ENCODE results near the gene PRDM16. TPM values are rescaled to one million over a fixed set of nuclear protein-coding genes. Genes with fewer than 3 reads are reported as not detected.

The PRDM16 gene
- total RNA-seq, 1 donor from 2014 or later = 12.8 TPM

- ATAC-seq = peak; percentile 49
- no peak for DNase-seq (ENCODE audit: missing footprints)
- intact Hi-C loops (cut with DNase I) = no loop called here
Measured at GRCh38 chr1:3126756-3127678, 58.0 kb downstream of the PRDM16 start.

DNA sequence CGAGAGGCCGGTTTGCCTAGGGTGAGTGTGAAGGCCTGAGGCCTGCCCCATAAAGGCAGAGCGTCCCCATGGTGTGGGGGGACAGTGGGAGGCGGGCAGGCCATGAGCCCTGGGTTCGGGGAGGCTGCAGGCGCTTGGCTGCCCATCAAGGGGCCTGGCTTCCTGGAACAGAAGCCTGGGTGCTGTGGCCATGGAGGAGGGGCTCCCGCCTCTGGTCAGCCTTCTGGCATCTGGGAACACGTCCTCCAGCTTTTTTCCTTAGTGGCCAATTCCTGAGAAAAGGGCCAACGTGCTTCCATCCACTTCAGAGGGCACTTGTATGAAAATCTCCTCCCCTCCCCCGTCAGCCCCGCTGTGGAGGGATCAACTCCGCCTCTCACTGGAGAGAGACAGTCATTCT is 58.7 kb downstream of the PRDM16 start:
- ATAC-seq (no peak), DNase-seq (ENCODE audit: missing footprints) (no peak)
- intact Hi-C loops (cut with DNase I) = no loop called here

GRCh38 chr1:3128431-3129132 is 59.6 kb downstream of the PRDM16 start:
- DNase-seq (ENCODE audit: missing footprints) (no peak), ATAC-seq (no peak)
- intact Hi-C loops (cut with DNase I) = no loop called here

- no peak for ATAC-seq
- DNase-seq (ENCODE audit: missing footprints) = no peak
- intact Hi-C loops (cut with DNase I) = no loop called here
Measured at GRCh38 chr1:3129133-3129490, 60.1 kb downstream of the PRDM16 start.

GRCh38 chr1:3130268-3130667 is 61.3 kb downstream of the PRDM16 start:
- intact Hi-C loops (cut with DNase I) = no loop called here
- DNase-seq (ENCODE audit: missing footprints) = no peak
- no peak for ATAC-seq

DNA sequence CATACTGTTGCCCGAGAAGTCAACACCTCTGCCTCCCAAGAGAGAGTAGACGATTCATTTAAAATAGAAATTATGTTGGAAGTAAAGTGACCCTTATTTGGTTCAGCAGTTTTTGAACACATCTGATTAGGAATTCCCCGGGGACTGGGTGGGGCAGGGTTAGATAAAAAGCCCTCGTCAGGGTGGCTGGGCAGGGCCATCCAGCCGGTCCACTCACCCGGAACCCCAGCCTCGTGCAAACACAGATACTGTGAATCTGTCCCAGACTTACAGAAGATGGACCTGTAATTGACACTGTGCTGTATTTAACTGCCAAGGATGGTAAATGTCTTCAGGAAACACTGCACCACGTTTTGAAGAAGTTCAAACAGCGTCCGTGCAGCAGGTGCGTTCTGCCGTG is 63.7 kb downstream of the PRDM16 start:
- ATAC-seq (no peak), DNase-seq (ENCODE audit: missing footprints) (no peak)
- intact Hi-C loops (cut with DNase I) = loop anchor here (2.0 kb wide), 1 partner anchor 52 kb away; no protein-coding TSS in a partner anchor

GRCh38 chr1:3133686-3134085 is 64.7 kb downstream of the PRDM16 start:
- intact Hi-C loops (cut with DNase I) = loop anchor here (2.0 kb wide), 1 partner anchor 53 kb away; no protein-coding TSS in a partner anchor
- DNase-seq (ENCODE audit: missing footprints) = no peak
- ATAC-seq = no peak

DNA sequence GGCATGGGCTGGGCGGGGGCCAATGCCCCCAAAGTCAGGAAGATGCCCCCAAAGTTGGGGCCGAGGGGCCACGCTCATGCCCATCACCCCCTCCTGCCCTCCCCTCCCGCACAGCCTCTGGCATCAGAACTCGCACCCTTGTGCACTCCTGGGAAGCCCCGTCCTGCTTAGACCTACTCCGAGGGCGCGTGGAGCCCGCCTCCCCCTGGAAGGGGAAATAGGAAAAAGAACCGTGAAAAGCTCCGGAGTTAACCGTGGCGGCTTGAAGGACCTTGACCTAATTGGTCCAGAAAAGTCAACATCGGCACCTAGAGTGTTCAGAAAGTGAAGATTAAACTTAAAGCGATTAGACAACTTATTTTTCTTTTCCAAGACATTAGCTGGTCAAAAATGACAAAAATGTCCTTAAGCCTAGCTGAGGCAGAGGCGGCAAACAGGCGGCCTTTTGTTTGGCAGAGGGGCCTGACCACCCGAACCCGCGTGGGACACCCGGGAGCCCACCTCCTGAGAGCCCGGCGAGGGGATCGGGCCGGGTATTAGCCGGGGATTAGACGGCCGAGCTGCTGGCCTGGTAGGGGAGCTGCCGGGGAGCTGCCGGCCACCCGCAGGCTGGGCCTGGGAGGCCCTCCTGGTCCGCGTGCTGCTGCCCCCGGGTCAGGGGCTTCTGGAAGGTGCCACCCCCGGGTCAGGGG is 65.5 kb downstream of the PRDM16 start:
- intact Hi-C loops (cut with DNase I) = loop anchor here (5.0 kb wide), 1 partner anchor 38 kb away; no protein-coding TSS in a partner anchor
- DNase-seq (ENCODE audit: missing footprints) = no peak
- no peak for ATAC-seq

GRCh38 chr1:3135073-3135702 is 66.2 kb downstream of the PRDM16 start:
- intact Hi-C loops (cut with DNase I) = loop anchor here (5.0 kb wide), 1 partner anchor 37 kb away; no protein-coding TSS in a partner anchor
- ATAC-seq (no peak), DNase-seq (ENCODE audit: missing footprints) (no peak)

GRCh38 chr1:3135744-3136455 is 66.9 kb downstream of the PRDM16 start:
- DNase-seq (ENCODE audit: missing footprints) (no peak), ATAC-seq (no peak)
- intact Hi-C loops (cut with DNase I) = loop anchor here (5.0 kb wide), 1 partner anchor 36 kb away; no protein-coding TSS in a partner anchor

GRCh38 chr1:3136532-3136931 is 67.5 kb downstream of the PRDM16 start:
- ATAC-seq (no peak), DNase-seq (ENCODE audit: missing footprints) (no peak)
- intact Hi-C loops (cut with DNase I) = loop anchor here (5.0 kb wide), 1 partner anchor 36 kb away; no protein-coding TSS in a partner anchor

GRCh38 chr1:3137111-3138100 is 68.4 kb downstream of the PRDM16 start:
- ATAC-seq = peak; percentile 41

GRCh38 chr1:3138623-3139151 is 69.7 kb downstream of the PRDM16 start:
- no peak for DNase-seq (ENCODE audit: missing footprints)
- intact Hi-C loops (cut with DNase I) = loop anchor here (5.0 kb wide), 1 partner anchor 34 kb away; no protein-coding TSS in a partner anchor
- no peak for ATAC-seq

More at GRCh38 chr1:3137111-3138100, 68.4 kb downstream of the PRDM16 start:
- no peak for DNase-seq (ENCODE audit: missing footprints)
- intact Hi-C loops (cut with DNase I) = loop anchor here (5.0 kb wide), 1 partner anchor 35 kb away; no protein-coding TSS in a partner anchor

DNA sequence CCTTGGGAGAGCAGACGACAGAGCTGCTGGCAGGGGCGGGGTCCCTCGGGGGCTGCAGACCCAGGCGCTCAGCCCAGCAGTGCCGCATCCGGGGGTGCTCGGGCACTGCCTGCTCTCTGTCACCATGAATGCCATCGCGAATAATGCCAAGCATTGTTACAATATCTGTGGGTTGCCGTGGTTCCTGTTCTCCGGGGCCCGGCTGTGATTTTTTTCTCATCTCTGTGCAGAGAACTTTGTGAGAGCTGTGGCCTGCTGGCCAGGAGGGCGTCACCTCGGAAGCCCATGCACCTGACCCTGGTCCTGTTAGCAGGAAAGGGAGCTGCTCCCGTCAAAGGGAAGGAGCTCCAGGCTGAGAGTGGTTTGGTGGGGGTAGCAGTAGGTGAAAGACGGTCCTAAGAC is 70.4 kb downstream of the PRDM16 start:
- ATAC-seq = no peak

GRCh38 chr1:3139871-3140361 is 70.9 kb downstream of the PRDM16 start:
- ATAC-seq (no peak), DNase-seq (ENCODE audit: missing footprints) (no peak)
- intact Hi-C loops (cut with DNase I) = loop anchor here (5.0 kb wide), 1 partner anchor 32 kb away; no protein-coding TSS in a partner anchor

More for the DNA sequence above, 70.4 kb downstream of the PRDM16 start:
- intact Hi-C loops (cut with DNase I) = loop anchor here (5.0 kb wide), 1 partner anchor 33 kb away; no protein-coding TSS in a partner anchor
- no peak for DNase-seq (ENCODE audit: missing footprints)

- DNase-seq (ENCODE audit: missing footprints) = no peak
- intact Hi-C loops (cut with DNase I) = no loop called here
- no peak for ATAC-seq
Measured at GRCh38 chr1:3140437-3140836, 71.4 kb downstream of the PRDM16 start.
